DOHH2 (cell line): ENCODE measurements around the gene CDK5RAP2.

ENCODE experiments used
- EZH2phosphoT487 ChIP-seq: fragments of 200-600 bp; sonication (generic); IDR thresholded peaks from 2 replicates; pipeline ENCODE4 v1.6.1; 2017; ENCODE audit warnings: borderline replicate concordance, mild to moderate bottlenecking, antibody characterized with exemption, low read length, moderate library complexity, mixed read lengths
- TF ChIP-seq, protein P1 (sequence below): fragments of 200-600 bp; sonication (generic); IDR thresholded peaks from one replicate; pipeline ENCODE4 v1.5.1; 2014; ENCODE audit warnings: antibody characterized with exemption, mild to moderate bottlenecking, low read depth, low read length; ENCODE audit not compliant: poor library complexity, severe bottlenecking

DNA sequence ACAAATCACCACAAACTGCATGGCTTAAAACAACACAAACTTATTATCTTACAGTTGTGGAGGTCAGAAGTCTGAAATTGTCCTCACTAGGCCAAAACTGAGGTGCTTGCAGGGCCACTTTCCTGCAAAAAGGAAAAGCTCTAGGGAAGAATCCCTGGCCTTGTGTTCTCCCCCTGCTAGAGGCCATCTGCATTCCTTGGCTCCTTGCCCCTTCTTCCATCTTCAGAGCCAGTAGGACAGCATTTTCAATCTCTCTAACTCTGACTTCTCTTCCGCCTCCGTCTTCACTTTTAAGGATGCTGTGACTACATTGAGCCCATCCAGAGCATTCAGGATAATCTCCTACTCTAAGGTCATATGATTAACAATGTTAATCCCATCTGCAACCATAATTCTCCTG lies 236.6 kb downstream of the CDK5RAP2 start:
- TF ChIP-seq, protein P1, sequence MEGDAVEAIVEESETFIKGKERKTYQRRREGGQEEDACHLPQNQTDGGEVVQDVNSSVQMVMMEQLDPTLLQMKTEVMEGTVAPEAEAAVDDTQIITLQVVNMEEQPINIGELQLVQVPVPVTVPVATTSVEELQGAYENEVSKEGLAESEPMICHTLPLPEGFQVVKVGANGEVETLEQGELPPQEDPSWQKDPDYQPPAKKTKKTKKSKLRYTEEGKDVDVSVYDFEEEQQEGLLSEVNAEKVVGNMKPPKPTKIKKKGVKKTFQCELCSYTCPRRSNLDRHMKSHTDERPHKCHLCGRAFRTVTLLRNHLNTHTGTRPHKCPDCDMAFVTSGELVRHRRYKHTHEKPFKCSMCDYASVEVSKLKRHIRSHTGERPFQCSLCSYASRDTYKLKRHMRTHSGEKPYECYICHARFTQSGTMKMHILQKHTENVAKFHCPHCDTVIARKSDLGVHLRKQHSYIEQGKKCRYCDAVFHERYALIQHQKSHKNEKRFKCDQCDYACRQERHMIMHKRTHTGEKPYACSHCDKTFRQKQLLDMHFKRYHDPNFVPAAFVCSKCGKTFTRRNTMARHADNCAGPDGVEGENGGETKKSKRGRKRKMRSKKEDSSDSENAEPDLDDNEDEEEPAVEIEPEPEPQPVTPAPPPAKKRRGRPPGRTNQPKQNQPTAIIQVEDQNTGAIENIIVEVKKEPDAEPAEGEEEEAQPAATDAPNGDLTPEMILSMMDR, result no peak
- no peak for TF ChIP-seq EZH2phosphoT487
